A673 (cell line): ENCODE measurements around the gene KCNV2. TPM values are rescaled to one million over a fixed set of nuclear protein-coding genes. Genes with fewer than 3 reads are reported as not detected.

Source experiments
- BruUV-seq: library from RNA; stranded (reverse); fragments of 400-500 nt; replicated peaks from 2 replicates; lab custom pipeline; 2021; lab: Mats Ljungman, UMichigan
- CTCF ChIA-PET: fragments of 300-600 bp; sonication (Branson Sonifier 250); formaldehyde crosslinking; loops from one replicate; lab custom pipeline; 2022; ENCODE audit warnings: antibody characterized with exemption; lab: Charles Lee
- POLR2A ChIA-PET: fragments of 300-600 bp; sonication (Branson Sonifier 250); formaldehyde crosslinking; loops from one replicate; lab custom pipeline; 2022; ENCODE audit warnings: antibody characterized with exemption; ENCODE audit not compliant: low non-redundant PET; lab: Charles Lee
- DNase-seq: peaks from one replicate; pipeline ENCODE4 v3.0.0-alpha.2; 2015; ENCODE audit warnings: low spot score
- H3K27ac ChIP-seq: fragments of 200-600 bp; sonication (generic); 2 replicates; pipeline ENCODE4 v1.5.1; 2016; ENCODE audit warnings: mixed run types, low read depth, mild to moderate bottlenecking, mixed read lengths, antibody characterized with exemption, low read length; ENCODE audit not compliant: poor library complexity, severe bottlenecking
- H3K27me3 ChIP-seq: fragments of 200-600 bp; sonication (generic); replicated peaks from 2 replicates; pipeline ENCODE4 v1.6.1; 2017; ENCODE audit warnings: mixed run types, low read depth, mild to moderate bottlenecking, mixed read lengths, antibody characterized with exemption, low read length; ENCODE audit not compliant: insufficient read depth, poor library complexity
- H3K36me3 ChIP-seq: fragments of 200-600 bp; sonication (generic); 2 replicates; pipeline ENCODE4 v1.6.1; 2016; ENCODE audit warnings: mixed run types, mild to moderate bottlenecking, mixed read lengths, antibody characterized with exemption, low read length; ENCODE audit not compliant: insufficient read depth, poor library complexity, severe bottlenecking
- H3K4me1 ChIP-seq: fragments of 200-600 bp; sonication (generic); 2 replicates; pipeline ENCODE4 v1.6.1; 2017; ENCODE audit warnings: mixed run types, mild to moderate bottlenecking, mixed read lengths, antibody characterized with exemption, low read length; ENCODE audit not compliant: insufficient read depth, poor library complexity, severe bottlenecking
- H3K4me3 ChIP-seq: fragments of 200-600 bp; sonication (generic); 2 replicates; pipeline ENCODE4 v1.5.1; 2016; ENCODE audit warnings: low read depth, mixed run types, mild to moderate bottlenecking, mixed read lengths, low read length; ENCODE audit not compliant: poor library complexity, severe bottlenecking
- H3K9me3 ChIP-seq: fragments of 200-600 bp; sonication (generic); 2 replicates; pipeline ENCODE4 v1.6.1; 2016; ENCODE audit warnings: mixed run types, low read depth, mild to moderate bottlenecking, mixed read lengths, antibody characterized with exemption, low read length; ENCODE audit not compliant: poor library complexity, severe bottlenecking
- CTCF ChIP-seq: fragments of 300-800, 200-600 bp; sonication (generic); conservative IDR thresholded peaks from 2 replicates; pipeline ENCODE4 v1.5.1; 2017; ENCODE audit warnings: low read depth, mild to moderate bottlenecking, antibody characterized with exemption, low read length, moderate library complexity, mixed read lengths
- EZH2 ChIP-seq: fragments of 200-600 bp; sonication (generic); IDR thresholded peaks from 2 replicates; pipeline ENCODE4 v1.6.1; 2017; ENCODE audit warnings: borderline replicate concordance, low read depth, mild to moderate bottlenecking, mixed read lengths, antibody characterized with exemption, low read length; ENCODE audit not compliant: poor library complexity, severe bottlenecking
- intact Hi-C: fragments of 100-400 bp; cut with micrococcal nuclease; formaldehyde crosslinking; loops from one replicate; pipeline ENCODE4 v1.10.0; 2022; ENCODE audit not compliant: unreplicated experiment
- total RNA-seq: library from RNA; stranded (reverse); gene quantifications from 2 replicates; pipeline ENCODE4 v1.2.3, GENCODE V29; 2021

KCNV2 gene
- total RNA-seq, 1 experiment from 2014 or later, result not detected

GRCh38 chr9:2740616-2741015, 23.3 kb downstream of the KCNV2 start:
- no peak overlapping the region for H3K4me3 ChIP-seq
- H3K9me3 ChIP-seq, result no peaks in the 10 kb centered on the region
- DNase-seq, result no peak
- TF ChIP-seq CTCF (no peak), EZH2 (no peak)
- H3K27me3 ChIP-seq, result no peaks in the 10 kb centered on the region
- POLR2A ChIA-PET, result no interaction called here
- peaks cover 15% of the 10 kb centered on the region for H3K4me1 ChIP-seq
- no peak overlapping the region for H3K27ac ChIP-seq
- CTCF ChIA-PET, result no interaction called here
- no TSS peak for BruUV-seq
- intact Hi-C loops, result no loop called here
- H3K36me3 ChIP-seq, result no peaks in the 10 kb centered on the region

GRCh38 chr9:2741441-2742158, 24.3 kb downstream of the KCNV2 start:
- Histone ChIP-seq H3K27ac (no peak overlapping the region), H3K4me3 (no peak overlapping the region), H3K27me3 (no peaks in the 10 kb centered on the region), H3K4me1 (peaks cover 15% of the 10 kb centered on the region), H3K9me3 (no peaks in the 10 kb centered on the region), H3K36me3 (no peaks in the 10 kb centered on the region)
- TF ChIP-seq EZH2, result no peak
- no peak for TF ChIP-seq CTCF
- BruUV-seq, result no TSS peak
- CTCF ChIA-PET, result no interaction called here
- intact Hi-C loops, result no loop called here
- DNase-seq, result no peak
- POLR2A ChIA-PET, result no interaction called here

- no peak for DNase-seq
- intact Hi-C loops, result no loop called here
- Histone ChIP-seq H3K27me3 (no peaks in the 10 kb centered on the region), H3K36me3 (no peaks in the 10 kb centered on the region), H3K9me3 (no peaks in the 10 kb centered on the region), H3K4me1 (peaks cover 9% of the 10 kb centered on the region), H3K27ac (no peak overlapping the region), H3K4me3 (no peak overlapping the region)
- ChIA-PET POLR2A (no interaction called here), CTCF (no interaction called here)
- TF ChIP-seq EZH2, result no peak
- no TSS peak for BruUV-seq
Observed at GRCh38 chr9:2742214-2742613, 24.9 kb downstream of the KCNV2 start.
